ENCODE measurements around the gene ALPI. TPM values are rescaled to one million over a fixed set of nuclear protein-coding genes. Genes with fewer than 3 reads are reported as not detected.
A peak's percentile ranks its signal among the peaks of the same experiment; 100 is the strongest.
"Not testable (repeated sequence)": the region's sequence is repeated elsewhere in the genome, so short reads cannot be mapped to it uniquely, and the experiment has no call there.

Gene ALPI
- total RNA-seq, 2 donors from 2014 or later, result not detected

DNA sequence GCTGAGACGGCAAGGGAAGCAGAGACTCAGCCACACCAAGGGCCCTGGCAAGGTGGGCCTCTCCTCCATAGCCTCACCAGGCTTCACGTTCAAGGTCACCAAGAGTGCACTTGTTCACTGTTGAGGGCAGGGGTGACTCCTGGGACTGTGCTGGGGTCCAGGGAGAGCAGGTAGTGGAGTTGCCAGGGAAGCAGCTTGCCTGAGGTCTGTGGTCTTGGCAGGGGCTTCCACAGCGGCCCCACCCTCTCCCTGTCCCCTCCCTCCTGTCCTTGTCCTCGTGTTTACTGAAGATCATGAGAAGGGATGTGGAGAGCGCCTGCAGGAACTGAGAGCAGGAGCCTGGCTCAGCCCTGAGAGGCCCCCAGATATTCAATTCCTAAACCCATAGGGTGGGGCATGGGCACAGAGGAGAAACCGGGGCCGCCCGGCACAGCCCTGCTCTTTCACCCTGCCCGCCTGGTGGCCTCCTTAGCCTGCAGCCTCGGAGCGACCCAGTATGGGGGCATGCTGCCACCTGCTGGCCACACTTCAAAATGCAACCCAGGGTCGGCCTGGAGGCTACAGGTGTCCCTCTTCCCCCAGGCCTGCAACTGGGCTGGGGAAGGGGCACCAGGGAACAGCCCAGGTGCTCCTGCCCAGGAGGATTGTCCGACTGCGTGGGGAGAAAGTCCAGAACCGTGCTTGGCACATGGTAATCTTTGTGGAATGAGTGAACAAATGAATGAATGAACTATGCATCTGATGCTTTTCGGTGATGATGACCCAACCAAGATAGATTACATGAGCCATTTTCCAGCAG is 15.5 kb upstream of the ALPI start:
- intact Hi-C loops (cut with DNase I); H3K27me3 ChIP-seq (replicated peaks; ENCODE audit: insufficient read depth); H3K4me1 ChIP-seq (replicated peaks); H3K4me3 ChIP-seq; H3K9me3 ChIP-seq; H3K36me3 ChIP-seq; H3K27ac ChIP-seq: not testable (repeated sequence)
- WGBS, result 15% methylated on average over 13 of the region's 16 CpGs
- peak; percentile 76 for DNase-seq (ENCODE audit: low spot score)
- TF ChIP-seq, protein P1, sequence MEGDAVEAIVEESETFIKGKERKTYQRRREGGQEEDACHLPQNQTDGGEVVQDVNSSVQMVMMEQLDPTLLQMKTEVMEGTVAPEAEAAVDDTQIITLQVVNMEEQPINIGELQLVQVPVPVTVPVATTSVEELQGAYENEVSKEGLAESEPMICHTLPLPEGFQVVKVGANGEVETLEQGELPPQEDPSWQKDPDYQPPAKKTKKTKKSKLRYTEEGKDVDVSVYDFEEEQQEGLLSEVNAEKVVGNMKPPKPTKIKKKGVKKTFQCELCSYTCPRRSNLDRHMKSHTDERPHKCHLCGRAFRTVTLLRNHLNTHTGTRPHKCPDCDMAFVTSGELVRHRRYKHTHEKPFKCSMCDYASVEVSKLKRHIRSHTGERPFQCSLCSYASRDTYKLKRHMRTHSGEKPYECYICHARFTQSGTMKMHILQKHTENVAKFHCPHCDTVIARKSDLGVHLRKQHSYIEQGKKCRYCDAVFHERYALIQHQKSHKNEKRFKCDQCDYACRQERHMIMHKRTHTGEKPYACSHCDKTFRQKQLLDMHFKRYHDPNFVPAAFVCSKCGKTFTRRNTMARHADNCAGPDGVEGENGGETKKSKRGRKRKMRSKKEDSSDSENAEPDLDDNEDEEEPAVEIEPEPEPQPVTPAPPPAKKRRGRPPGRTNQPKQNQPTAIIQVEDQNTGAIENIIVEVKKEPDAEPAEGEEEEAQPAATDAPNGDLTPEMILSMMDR (IDR thresholded peaks at IDR 0.05), result peak; percentile 80 to 98 (median 90)

DNA sequence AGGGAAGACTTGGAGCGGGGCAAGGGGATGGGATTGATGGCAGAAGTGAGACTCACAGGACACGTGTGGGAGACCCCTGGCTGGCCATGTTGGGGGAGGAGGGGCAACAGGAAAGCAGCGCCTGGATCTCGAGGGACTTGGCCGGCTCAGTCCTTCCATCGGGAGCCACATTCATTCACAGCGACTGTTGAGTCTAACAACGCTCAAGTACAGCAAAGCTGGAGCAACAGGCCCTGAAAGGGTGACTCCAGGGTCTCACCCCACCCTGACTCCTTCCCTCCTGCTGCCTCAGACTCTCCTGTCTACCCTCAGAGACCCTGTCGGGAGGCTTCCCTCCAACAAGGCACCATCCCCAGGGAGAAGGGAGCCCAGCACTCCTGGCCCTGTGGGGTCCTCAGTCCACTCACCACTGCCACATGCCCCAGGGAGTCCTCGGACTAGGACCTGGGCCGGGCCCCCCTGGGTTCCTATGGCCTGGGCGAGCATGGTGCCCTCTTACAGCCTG is 14.8 kb upstream of the ALPI start:
- no peaks in the 10 kb centered on the region for H3K4me1 ChIP-seq (replicated peaks)
- intact Hi-C loops (cut with DNase I), result no loop called here
- WGBS, result 81% methylated on average over 12 of the region's 12 CpGs
- no peak overlapping the region for H3K27ac ChIP-seq
- no peak for DNase-seq (ENCODE audit: low spot score)
- TF ChIP-seq POLR2A (IDR thresholded peaks at IDR 0.05), result no peak
- no peak for TF ChIP-seq POLR2AphosphoS5 (IDR thresholded peaks at IDR 0.05)
- TF ChIP-seq, protein P1 (IDR thresholded peaks at IDR 0.05), result no peak
- no peaks in the 10 kb centered on the region for H3K27me3 ChIP-seq (replicated peaks; ENCODE audit: insufficient read depth)
- no peaks in the 10 kb centered on the region for H3K9me3 ChIP-seq
- no peaks in the 10 kb centered on the region for H3K36me3 ChIP-seq
- H3K4me3 ChIP-seq, result no peak overlapping the region

DNA sequence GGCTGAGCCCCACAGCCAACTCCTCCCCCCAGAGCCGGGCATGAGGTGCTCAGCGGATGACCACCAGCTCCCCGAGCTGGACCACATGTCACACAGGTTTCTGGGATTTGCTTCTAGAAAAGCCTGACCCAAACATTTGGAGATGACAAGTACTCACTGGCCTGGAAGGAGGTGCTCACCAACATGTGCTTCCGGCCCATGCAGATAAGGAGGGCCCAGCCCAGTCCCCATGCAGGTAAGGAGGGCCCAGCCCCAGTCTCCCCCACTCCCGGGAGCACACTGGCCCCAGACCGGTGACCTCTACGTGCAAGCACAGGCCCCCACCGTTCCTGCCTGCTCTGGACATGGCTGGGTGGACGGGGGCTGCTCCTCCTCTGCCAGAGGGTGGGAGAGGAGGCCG is 14.0 kb upstream of the ALPI start:
- H3K27ac ChIP-seq; H3K27me3 ChIP-seq (replicated peaks; ENCODE audit: insufficient read depth); DNase-seq (ENCODE audit: low spot score); H3K4me1 ChIP-seq (replicated peaks); H3K9me3 ChIP-seq; H3K36me3 ChIP-seq; H3K4me3 ChIP-seq; intact Hi-C loops (cut with DNase I): not testable (repeated sequence)
- WGBS, result 78% methylated on average over 10 of the region's 10 CpGs

DNA sequence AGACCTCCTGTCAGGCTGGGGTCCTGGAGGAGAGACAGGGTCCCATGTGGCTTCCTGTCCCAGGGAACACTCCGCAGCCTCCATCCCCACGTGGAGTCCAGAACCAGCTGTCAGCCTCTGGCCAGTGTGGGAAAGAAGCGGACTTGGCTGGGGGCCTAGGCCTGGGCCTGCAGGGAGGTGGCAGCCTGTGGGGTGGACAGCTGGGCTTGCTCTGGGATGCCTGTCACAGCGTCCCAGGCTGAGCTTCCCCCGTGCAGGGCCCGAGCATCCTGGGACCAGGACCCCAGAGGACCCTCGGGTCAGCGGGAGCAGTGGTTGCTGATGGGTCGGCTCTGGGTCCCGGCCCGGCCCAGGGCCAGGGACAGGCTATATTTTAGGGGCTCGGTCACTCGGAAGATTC is 13.5 kb upstream of the ALPI start:
- WGBS, result 27% methylated on average over 3 of the region's 13 CpGs
- DNase-seq (ENCODE audit: low spot score); H3K4me1 ChIP-seq (replicated peaks); intact Hi-C loops (cut with DNase I); H3K4me3 ChIP-seq; H3K36me3 ChIP-seq; H3K27ac ChIP-seq; H3K27me3 ChIP-seq (replicated peaks; ENCODE audit: insufficient read depth); H3K9me3 ChIP-seq: not testable (repeated sequence)

DNA sequence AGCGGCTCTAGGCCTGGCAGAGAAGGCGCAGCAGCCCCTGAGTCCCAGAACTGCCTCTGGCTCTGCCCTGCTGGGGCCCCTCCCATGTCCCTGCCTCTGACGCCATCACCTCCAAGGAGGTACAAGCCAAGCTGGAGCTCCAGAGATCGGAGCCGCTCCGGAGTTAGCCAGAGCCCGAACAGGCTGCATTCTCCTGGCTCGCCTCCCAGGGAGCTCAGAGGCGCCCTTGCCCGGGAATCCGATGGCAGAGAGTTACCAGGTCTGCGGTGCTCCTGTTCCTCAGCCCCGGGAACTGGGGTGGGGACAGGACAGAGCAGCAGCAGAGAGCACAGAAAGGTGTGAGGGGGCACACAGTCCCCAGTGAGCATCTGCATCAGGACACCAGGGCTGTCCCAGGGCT is 12.9 kb upstream of the ALPI start:
- H3K27me3 ChIP-seq (replicated peaks; ENCODE audit: insufficient read depth); H3K4me3 ChIP-seq; H3K4me1 ChIP-seq (replicated peaks); H3K9me3 ChIP-seq; H3K36me3 ChIP-seq; intact Hi-C loops (cut with DNase I); DNase-seq (ENCODE audit: low spot score); H3K27ac ChIP-seq: not testable (repeated sequence)
- 69% methylated on average over 5 of the region's 13 CpGs for WGBS

DNA sequence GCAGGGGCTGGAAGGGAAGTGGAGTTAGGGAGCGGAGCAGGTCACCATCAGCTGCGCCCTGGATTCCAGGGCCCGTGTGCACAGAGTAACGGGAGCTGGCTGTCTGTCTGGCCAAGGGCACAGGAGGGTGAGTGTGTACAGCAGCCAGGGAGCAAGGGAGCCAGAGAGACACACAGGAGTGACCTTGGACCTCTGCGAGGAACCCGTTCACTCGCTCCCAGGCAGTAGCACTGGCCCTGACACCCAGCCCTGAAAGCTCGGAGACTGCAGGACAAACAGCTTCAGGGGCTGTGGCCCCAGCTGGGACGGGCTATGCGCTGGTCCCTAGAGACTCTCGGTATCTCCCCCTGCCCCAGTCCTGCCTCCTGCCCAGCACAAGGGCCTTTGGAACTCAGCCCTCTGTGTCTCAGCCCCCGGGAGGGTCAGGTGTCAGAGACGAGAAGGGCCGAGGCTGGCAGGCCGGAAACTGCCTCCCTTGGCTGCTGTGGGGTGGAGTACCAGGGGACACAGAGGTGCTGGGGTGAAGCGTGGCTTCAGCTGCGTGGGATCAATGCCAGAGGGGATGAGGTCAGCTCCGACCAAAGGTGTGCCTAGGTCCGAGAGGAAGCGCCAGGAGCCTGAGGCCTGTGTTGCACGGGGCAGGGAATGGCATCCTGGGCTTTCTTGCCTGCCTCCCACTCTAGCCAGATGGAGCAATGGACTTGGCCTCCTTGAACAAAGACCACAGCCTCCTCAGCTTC is 12.1 kb upstream of the ALPI start:
- H3K9me3 ChIP-seq; intact Hi-C loops (cut with DNase I); H3K4me3 ChIP-seq; H3K4me1 ChIP-seq (replicated peaks); H3K36me3 ChIP-seq; DNase-seq (ENCODE audit: low spot score); H3K27me3 ChIP-seq (replicated peaks; ENCODE audit: insufficient read depth); H3K27ac ChIP-seq: not testable (repeated sequence)
- 89% methylated on average over 12 of the region's 21 CpGs for WGBS

Measured in prostate gland (tissue), 2 donors.